Small intestine (tissue), 7 donors: ENCODE data around the gene TPI1. TPM values are rescaled to one million over a fixed set of nuclear protein-coding genes. Genes with fewer than 3 reads are reported as not detected.
"Not testable (repeated sequence)": the region's sequence is repeated elsewhere in the genome, so short reads cannot be mapped to it uniquely, and the experiment has no call there.

Experiments used
- DNase-seq, 2 donors: peaks; one replicate each; pipeline versions ENCODE4 v3.0.0 to v3.0.0-alpha.2; 2013
- FAIRE-seq: peaks from 2 replicates; lab custom pipeline; 2012; peaks lifted over from hg19 to GRCh38; lab: Jason Lieb, UNC
- H3K27ac ChIP-seq, 3 donors: one replicate each; pipeline ENCODE4 v1.5.1; 2013; ENCODE audit warnings: low read length in 2 of 3, mild to moderate bottlenecking in 2 of 3, control low read depth in 1 of 3, inconsistent platforms in 1 of 3, low read depth in 1 of 3, moderate library complexity in 1 of 3
- H3K27me3 ChIP-seq, 3 donors: one replicate each; pipeline ENCODE4 v1.6.1; 2013; ENCODE audit warnings: low read length in 3 of 3, inconsistent platforms in 1 of 3; ENCODE audit not compliant: control insufficient read depth in 3 of 3, insufficient read depth in 3 of 3
- H3K36me3 ChIP-seq, 3 donors: one replicate each; pipeline ENCODE4 v1.6.1; 2013; ENCODE audit warnings: low read length in 3 of 3, inconsistent platforms in 1 of 3, low read depth in 1 of 3, mild to moderate bottlenecking in 1 of 3, moderate library complexity in 1 of 3; ENCODE audit not compliant: control insufficient read depth in 3 of 3, insufficient read depth in 2 of 3
- H3K4me1 ChIP-seq, 3 donors: one replicate each; pipeline ENCODE4 v1.6.1; 2013; ENCODE audit warnings: low read length in 2 of 3, inconsistent platforms in 1 of 3, low read depth in 1 of 3, mild to moderate bottlenecking in 1 of 3, moderate library complexity in 1 of 3; ENCODE audit not compliant: control insufficient read depth in 3 of 3, insufficient read depth in 2 of 3
- H3K4me3 ChIP-seq, 3 donors: one replicate each; pipeline ENCODE4 v1.5.1; 2013; ENCODE audit warnings: low read length in 3 of 3, control low read depth in 1 of 3, inconsistent platforms in 1 of 3, low read depth in 1 of 3, mild to moderate bottlenecking in 1 of 3, moderate library complexity in 1 of 3
- H3K9me3 ChIP-seq, 2 donors: one replicate each; pipeline ENCODE4 v1.6.1; 2013; ENCODE audit warnings: low read depth in 1 of 2, low read length in 1 of 2; ENCODE audit not compliant: control insufficient read depth in 2 of 2, insufficient read depth in 1 of 2
- WGBS, 3 donors: extraction: QIAGEN DNeasy Blood & Tissue Kit; methylation state at CpG; one replicate each; pipeline ENCODE4 v1.1.7; 2013; 5-methylcytosine and 5-hydroxymethylcytosine counted together
- polyA plus RNA-seq, 4 donors: library from polyadenylated mRNA; stranded (reverse) in 3 of 4; unstranded in 1 of 4; fragments of 200-250 nt in 3 of 4; fragments of 120-200 nt in 1 of 4; gene quantifications; one replicate each; pipeline versions ENCODE4 v1.2.1 to v1.2.3, GENCODE V29; 2013
- donor health status: healthy with polysubstance abuse.
- donor health status: control.
- donor health status: control.
- donor health status: Bipolar disorder and iron deficiency.
- donor health status: healthy.

Gene TPI1
- polyA plus RNA-seq, 4 donors: 574 to 1,439 (median 1,040) TPM

GRCh38 chr12:6863033-6863432 lies 4.3 kb upstream of the TPI1 start:
- 89 to 96% (median 90%) methylated on average over 11 of the region's 11 CpGs for WGBS, 3 donors
- no peaks in the 10 kb centered on the region for H3K9me3 ChIP-seq
- peaks cover 19 to 82% (median 23%) of the 10 kb centered on the region in 3 donors for H3K36me3 ChIP-seq

GRCh38 chr12:6863586-6864321 lies 3.6 kb upstream of the TPI1 start:
- DNase-seq (no peak), FAIRE-seq (no peak)
- no peak overlapping the region for H3K4me3 ChIP-seq
- H3K9me3 ChIP-seq: no peaks in the 10 kb centered on the region
- 96 to 97% (median 96%) methylated on average over 16 of the region's 16 CpGs for WGBS, 3 donors
- no peaks in the 10 kb centered on the region for H3K27me3 ChIP-seq
- H3K36me3 ChIP-seq: peaks cover 16 to 83% (median 18%) of the 10 kb centered on the region in 3 donors
- peaks cover 0 to 13% (median 0%) of the 10 kb centered on the region in 3 donors for H3K4me1 ChIP-seq
- H3K27ac ChIP-seq: no peak overlapping the region

More at GRCh38 chr12:6863033-6863432, 4.3 kb upstream of the TPI1 start:
- Histone ChIP-seq H3K4me3 (no peak overlapping the region), H3K27ac (no peak overlapping the region), H3K27me3 (no peaks in the 10 kb centered on the region), H3K4me1 (peaks cover 0 to 6% (median 0%) of the 10 kb centered on the region in 3 donors)
- FAIRE-seq: no peak
- no peak for DNase-seq

- H3K9me3 ChIP-seq, DNase-seq, H3K27me3 ChIP-seq, FAIRE-seq, H3K27ac ChIP-seq, H3K4me3 ChIP-seq: not testable (repeated sequence)
- peaks cover 11 to 83% (median 16%) of the 10 kb centered on the region in 3 donors for H3K36me3 ChIP-seq
- 92 to 94% (median 94%) methylated on average over 5 of the region's 5 CpGs for WGBS, 3 donors
- H3K4me1 ChIP-seq: peaks cover 0 to 28% (median 0%) of the 10 kb centered on the region in 3 donors
Measured at GRCh38 chr12:6865307-6865706, 2.0 kb upstream of the TPI1 start.

GRCh38 chr12:6866163-6866919 lies 990 bp upstream of the TPI1 start:
- FAIRE-seq: no peak
- Histone ChIP-seq H3K4me3 (peak overlapping the region in 1 of 3 donors; percentile 95), H3K27ac (peak overlapping the region in 2 of 3 donors; percentile 53 to 87), H3K27me3 (no peaks in the 10 kb centered on the region), H3K36me3 (peaks cover 9 to 83% (median 10%) of the 10 kb centered on the region in 3 donors), H3K9me3 (no peaks in the 10 kb centered on the region), H3K4me1 (peaks cover 0 to 34% (median 0%) of the 10 kb centered on the region in 3 donors)
- DNase-seq: no peak
- 74 to 80% (median 79%) methylated on average over 16 to 19 of the region's 19 CpGs for WGBS, 3 donors

- H3K4me3 ChIP-seq: peak overlapping the region; percentile 86 to 95 (median 93)
- peak in 1 of 2 donors; percentile 39 for DNase-seq
- no peaks in the 10 kb centered on the region for H3K27me3 ChIP-seq
- H3K27ac ChIP-seq: peak overlapping the region; percentile 53 to 87 (median 68)
- peaks cover 0 to 41% (median under 1%) of the 10 kb centered on the region in 3 donors for H3K4me1 ChIP-seq
- 1 to 4% (median 3%) methylated on average over 31 to 33 of the region's 33 CpGs for WGBS, 3 donors
- H3K9me3 ChIP-seq: no peaks in the 10 kb centered on the region
- FAIRE-seq: no peak
- H3K36me3 ChIP-seq: peaks cover 8 to 83% (median 8%) of the 10 kb centered on the region in 3 donors
Measured at GRCh38 chr12:6866920-6867412, 365 bp upstream of the TPI1 start.

GRCh38 chr12:6868211-6869048 lies 1.1 kb downstream of the TPI1 start:
- DNase-seq: peak in 1 of 2 donors; percentile 26
- Histone ChIP-seq H3K27me3 (no peaks in the 10 kb centered on the region), H3K27ac (peak overlapping the region; percentile 90 to 95 (median 94))

GRCh38 chr12:6869049-6870021 lies 2.0 kb downstream of the TPI1 start:
- peak overlapping the region in 2 of 3 donors; percentile 86 to 95 for H3K4me3 ChIP-seq
- 14 to 32% (median 15%) methylated on average over 12 of the region's 12 CpGs for WGBS, 3 donors
- H3K27me3 ChIP-seq: no peaks in the 10 kb centered on the region
- H3K36me3 ChIP-seq: peaks cover 0 to 65% (median 6%) of the 10 kb centered on the region in 3 donors
- H3K9me3 ChIP-seq: no peaks in the 10 kb centered on the region
- H3K27ac ChIP-seq: peak overlapping the region; percentile 52 to 90 (median 59)
- DNase-seq (peak; percentile 89 to 92), FAIRE-seq (no peak)
- H3K4me1 ChIP-seq: peaks cover 0 to 49% (median 3%) of the 10 kb centered on the region in 3 donors

More at GRCh38 chr12:6868211-6869048, 1.1 kb downstream of the TPI1 start:
- Histone ChIP-seq H3K4me3 (peak overlapping the region; percentile 86 to 95 (median 93)), H3K4me1 (peaks cover 0 to 44% (median 3%) of the 10 kb centered on the region in 3 donors), H3K9me3 (no peaks in the 10 kb centered on the region), H3K36me3 (peaks cover 5 to 74% (median 6%) of the 10 kb centered on the region in 3 donors)
- 4 to 7% (median 6%) methylated on average over 22 of the region's 22 CpGs for WGBS, 3 donors
- no peak for FAIRE-seq
